H1 (cell line): ENCODE measurements around the gene CAPZB. TPM values are rescaled to one million over a fixed set of nuclear protein-coding genes. Genes with fewer than 3 reads are reported as not detected.

Source experiments
- CEBPB ChIP-seq: IDR thresholded peaks from 2 replicates; pipeline ENCODE4 v1.6.1; 2012; ENCODE audit warnings: low read depth, low read length
- HDAC6 ChIP-seq: IDR thresholded peaks from one replicate; pipeline ENCODE4 v1.7.1; 2012; ENCODE audit warnings: low read depth, mild to moderate bottlenecking, inconsistent platforms, low read length, moderate library complexity
- NANOG ChIP-seq: IDR thresholded peaks from 2 replicates; pipeline ENCODE4 v1.6.1; 2011; ENCODE audit warnings: low read length, low read depth, mild to moderate bottlenecking, inconsistent platforms; ENCODE audit not compliant: insufficient read depth, poor library complexity, severe bottlenecking
- SAP30 ChIP-seq: fragments of 300-600 bp; sonication (generic); IDR thresholded peaks from 2 replicates; pipeline ENCODE4 v1.7.1; 2012; ENCODE audit warnings: low read length, moderate library complexity, mild to moderate bottlenecking, inconsistent platforms; ENCODE audit not compliant: insufficient read depth, insufficient replicate concordance
- SIRT6 ChIP-seq: IDR thresholded peaks from one replicate; pipeline ENCODE4 v1.7.1; 2012; ENCODE audit warnings: low read length, inconsistent platforms
- polyA plus RNA-seq, 7 experiments: library from polyadenylated mRNA; depleted of rRNA in 3 of 7; stranded (reverse) in 5 of 7; unstranded in 2 of 7; fragments of >200 nt in 5 of 7; fragments of 200-250 nt in 2 of 7; gene quantifications; 1 replicate in 5 of 7; 2 replicates in 1 of 7; 4 replicates in 1 of 7; pipeline versions ENCODE4 v1.2.1 to v1.2.3, GENCODE V29; 2011 to 2013; ENCODE audit warnings: missing spikeins in 2 of 7, mixed read lengths in 2 of 7
- total RNA-seq: library from RNA; stranded (reverse); fragmentation: NEBNext Ultra II Directional; extraction: Animal tissue kit (Norgen Biotek cat#: 25700); gene quantifications from 2 replicates; pipeline ENCODE4 v1.2.1, GENCODE V29; 2021

The CAPZB gene
- total and polyA plus RNA-seq, 2 of the 8 experiments (the other 6 are each of a cell fraction or from before 2014, with no cell fraction given): 162 to 371 TPM

- TF ChIP-seq HDAC6 (no peak), SIRT6 (no peak), NANOG (no peak), SAP30 (no peak), CEBPB (no peak)
Measured at GRCh38 chr1:19361611-19362147, 123.7 kb downstream of the CAPZB start (continued).
